Prostate gland (tissue), 2 donors: ENCODE data around the gene ADAM10.
A peak's percentile ranks its signal among the peaks of the same experiment; 100 is the strongest.

ENCODE experiments used
- CTCF ChIP-seq, 4 experiments: fragments of 200-600 bp in 2 of 4; fragments of 450-650 bp in 2 of 4; sonication (generic) in 2 of 4; IDR thresholded peaks; 1 replicate in 3 of 4; 2 replicates in 1 of 4; pipeline ENCODE4 v1.5.1; 2016 to 2019; ENCODE audit warnings: antibody characterized with exemption in 4 of 4, mild to moderate bottlenecking in 2 of 4, moderate library complexity in 2 of 4
- POLR2A ChIP-seq: fragments of 450-650 bp; IDR thresholded peaks from one replicate; pipeline ENCODE4 v1.6.1; 2016; ENCODE audit warnings: antibody characterized with exemption, mild to moderate bottlenecking
- POLR2AphosphoS5 ChIP-seq: sonication (generic); formaldehyde crosslinking; IDR thresholded peaks from one replicate; pipeline ENCODE4 v1.6.1; 2017; ENCODE audit warnings: antibody characterized with exemption

DNA sequence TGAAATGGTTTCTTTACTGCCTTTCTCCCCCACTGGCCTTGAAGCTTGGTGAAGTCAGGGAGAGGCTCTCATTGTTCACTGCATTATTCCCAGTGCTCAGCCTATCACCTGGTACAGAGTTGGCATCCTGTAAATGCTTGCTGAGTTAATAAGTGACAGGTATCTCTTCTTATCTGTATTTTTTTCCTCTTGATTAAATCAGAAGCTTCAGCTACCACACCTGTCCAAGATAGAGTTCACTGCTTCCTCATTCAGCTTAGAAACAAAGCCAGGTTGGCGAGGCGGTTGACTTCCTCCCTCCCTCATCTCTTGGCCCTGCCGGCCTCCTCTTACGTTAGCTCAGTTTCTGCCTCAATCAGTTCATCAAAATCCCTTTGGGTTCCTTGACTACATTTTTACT, 174.9 kb downstream of the ADAM10 start:
- TF ChIP-seq CTCF (IDR thresholded peaks at IDR 0.05) = no peak
- TF ChIP-seq POLR2A = no peak
- peak; percentile 49 for TF ChIP-seq POLR2AphosphoS5
